Cardiac fibroblast (primary cell): ENCODE results near the gene PODXL.
A peak's percentile ranks its signal among the peaks of the same experiment; 100 is the strongest.

Experiments used
- DNase-seq, 2 donors: peaks; one replicate each; pipeline versions ENCODE4 v3.0.0 to v3.0.0-alpha.2; 2010; ENCODE audit warnings: low read depth in 2 of 2
- H3K4me3 ChIP-seq, 2 donors: replicated peaks in 1 of 2; 1 replicate in 1 of 2; 2 replicates in 1 of 2; pipeline ENCODE4 v1.5.1; 2011; ENCODE audit warnings: low read depth in 2 of 2, low read length in 2 of 2, mild to moderate bottlenecking in 2 of 2, moderate library complexity in 1 of 2
- CTCF ChIP-seq: IDR thresholded peaks from one replicate; pipeline ENCODE4 v1.5.1; 2011; ENCODE audit warnings: low read depth, mild to moderate bottlenecking, low read length, inconsistent platforms

The PODXL gene

GRCh38 chr7:131550846-131551245 is 5.6 kb downstream of the PODXL start:
- no peak overlapping the region for H3K4me3 ChIP-seq
- no peak for DNase-seq
- no peak for TF ChIP-seq CTCF

- TF ChIP-seq CTCF, result no peak
- no peak overlapping the region for H3K4me3 ChIP-seq
- DNase-seq, result no peak
These were observed 8.1 kb downstream of the PODXL start for GRCh38 chr7:131548371-131548770.

- no peak for TF ChIP-seq CTCF
- H3K4me3 ChIP-seq, result no peak overlapping the region
- DNase-seq, result no peak
These were observed 8.8 kb downstream of the PODXL start for GRCh38 chr7:131547589-131547988.

- peak in 1 of 2 donors; percentile 35 for DNase-seq
- no peak overlapping the region for H3K4me3 ChIP-seq
- peak; percentile 83 for TF ChIP-seq CTCF
These were observed 9.8 kb downstream of the PODXL start for GRCh38 chr7:131546583-131547141.

- no peak for TF ChIP-seq CTCF
- no peak for DNase-seq
- H3K4me3 ChIP-seq, result no peak overlapping the region
These were observed 10.3 kb downstream of the PODXL start for GRCh38 chr7:131546126-131546525.

- H3K4me3 ChIP-seq, result no peak overlapping the region
- TF ChIP-seq CTCF, result peak; percentile 31
- peak; percentile 34 to 40 for DNase-seq
These were observed 11.8 kb downstream of the PODXL start for GRCh38 chr7:131544449-131545301.
